ENCODE data around the gene GGPS1. TPM values are rescaled to one million over a fixed set of nuclear protein-coding genes. Genes with fewer than 3 reads are reported as not detected.

The GGPS1 gene
- total RNA-seq, 1 experiment from 2014 or later, result 17.4 TPM

GRCh38 chr1:235331401-235331800 lies 3.0 kb downstream of the GGPS1 start:
- Histone ChIP-seq H3K79me2 (ENCODE audit: low read length) (peaks cover 64% of the 10 kb centered on the region), H3K9ac (ENCODE audit: low read length) (peak overlapping the region; percentile 83; the same call in 1 of the 2 replicates), H4K20me1 (ENCODE audit: low read length) (peaks cover 6% of the 10 kb centered on the region; the same call in 1 of the 2 replicates), H3K9me2 (replicated peaks; ENCODE audit: low read length) (no peaks in the 10 kb centered on the region), H3K4me3 (ENCODE audit: low read length) (peak overlapping the region; percentile 92), H3K36me3 (ENCODE audit: low read depth, low read length) (no peaks in the 10 kb centered on the region), H2AFZ (ENCODE audit: low read length) (no peak overlapping the region), H3K27ac (ENCODE audit: low read length) (no peak overlapping the region), H3K27me3 (ENCODE audit: low read length) (no peaks in the 10 kb centered on the region), H3K9me3 (ENCODE audit: low read length) (no peaks in the 10 kb centered on the region), H3K4me2 (ENCODE audit: low read length) (peak overlapping the region; percentile 100), H3F3A (ENCODE audit: low read length, unreplicated experiment) (no peaks in the 10 kb centered on the region), H3K4me1 (ENCODE audit: insufficient read depth, low read length) (peaks cover 10% of the 10 kb centered on the region; the same call in 1 of the 2 replicates)
- intact Hi-C loops (cut with micrococcal nuclease), result no loop called here
- TF ChIP-seq EZH2 (IDR thresholded peaks at IDR 0.05; ENCODE audit: low read length, unreplicated experiment) (no peak), EZH2phosphoT487 (IDR thresholded peaks at IDR 0.05; ENCODE audit: borderline replicate concordance, low read length) (no peak), CTCF (conservative IDR thresholded peaks at IDR 0.05; ENCODE audit: low read depth, low read length) (no peak)
- CTCF ChIA-PET, result no interaction called here
- no TSS peak for BruUV-seq (replicated peaks)
- POLR2A ChIA-PET (ENCODE audit: unreplicated experiment), result interaction anchor here (0.5 kb wide), 1 partner anchor 183 kb away, joined by 3 read pairs; no protein-coding TSS in a partner anchor
- ATAC-seq (no peak), DNase-seq (no peak)

- ChIA-PET POLR2A (ENCODE audit: unreplicated experiment) (no interaction called here), CTCF (no interaction called here)
- Histone ChIP-seq H2AFZ (ENCODE audit: low read length) (no peak overlapping the region), H3K4me1 (ENCODE audit: insufficient read depth, low read length) (peaks cover 7% of the 10 kb centered on the region; the same call in 1 of the 2 replicates), H3K27me3 (ENCODE audit: low read length) (no peaks in the 10 kb centered on the region), H4K20me1 (ENCODE audit: low read length) (no peaks in the 10 kb centered on the region), H3K9me2 (replicated peaks; ENCODE audit: low read length) (no peaks in the 10 kb centered on the region), H3K79me2 (ENCODE audit: low read length) (peaks cover 20% of the 10 kb centered on the region), H3K4me3 (ENCODE audit: low read length) (no peak overlapping the region), H3K9ac (ENCODE audit: low read length) (no peak overlapping the region), H3F3A (ENCODE audit: low read length, unreplicated experiment) (no peaks in the 10 kb centered on the region), H3K27ac (ENCODE audit: low read length) (no peak overlapping the region), H3K4me2 (ENCODE audit: low read length) (no peak overlapping the region), H3K9me3 (ENCODE audit: low read length) (no peaks in the 10 kb centered on the region), H3K36me3 (ENCODE audit: low read depth, low read length) (no peaks in the 10 kb centered on the region)
- DNase-seq (no peak), ATAC-seq (no peak)
- no TSS peak for BruUV-seq (replicated peaks)
- intact Hi-C loops (cut with micrococcal nuclease), result no loop called here
- TF ChIP-seq EZH2 (IDR thresholded peaks at IDR 0.05; ENCODE audit: low read length, unreplicated experiment) (no peak), EZH2phosphoT487 (IDR thresholded peaks at IDR 0.05; ENCODE audit: borderline replicate concordance, low read length) (no peak), CTCF (conservative IDR thresholded peaks at IDR 0.05; ENCODE audit: low read depth, low read length) (no peak)
Observed at GRCh38 chr1:235336903-235337302, 8.5 kb downstream of the GGPS1 start.

GRCh38 chr1:235339746-235340145 lies 11.4 kb downstream of the GGPS1 start:
- ATAC-seq (no peak), DNase-seq (no peak)
- no peak overlapping the region for H3K27ac ChIP-seq (ENCODE audit: low read length)
- BruUV-seq (replicated peaks), result no TSS peak
- ChIA-PET POLR2A (ENCODE audit: unreplicated experiment) (no interaction called here), CTCF (no interaction called here)
- intact Hi-C loops (cut with micrococcal nuclease), result no loop called here
- H3K4me1 ChIP-seq (ENCODE audit: insufficient read depth, low read length), result no peaks in the 10 kb centered on the region
- H3K9ac ChIP-seq (ENCODE audit: low read length), result no peak overlapping the region
- H3K4me2 ChIP-seq (ENCODE audit: low read length), result no peak overlapping the region
- TF ChIP-seq CTCF (conservative IDR thresholded peaks at IDR 0.05; ENCODE audit: low read depth, low read length), result no peak
- no peak for TF ChIP-seq EZH2phosphoT487 (IDR thresholded peaks at IDR 0.05; ENCODE audit: borderline replicate concordance, low read length)
- no peak for TF ChIP-seq EZH2 (IDR thresholded peaks at IDR 0.05; ENCODE audit: low read length, unreplicated experiment)
- no peaks in the 10 kb centered on the region for H3K36me3 ChIP-seq (ENCODE audit: low read depth, low read length)
- no peaks in the 10 kb centered on the region for H3K27me3 ChIP-seq (ENCODE audit: low read length)
- H3K9me2 ChIP-seq (replicated peaks; ENCODE audit: low read length), result no peaks in the 10 kb centered on the region
- no peaks in the 10 kb centered on the region for H3F3A ChIP-seq (ENCODE audit: low read length, unreplicated experiment)
- H4K20me1 ChIP-seq (ENCODE audit: low read length), result no peaks in the 10 kb centered on the region
- no peak overlapping the region for H2AFZ ChIP-seq (ENCODE audit: low read length)
- no peaks in the 10 kb centered on the region for H3K79me2 ChIP-seq (ENCODE audit: low read length)
- no peaks in the 10 kb centered on the region for H3K9me3 ChIP-seq (ENCODE audit: low read length)
- no peak overlapping the region for H3K4me3 ChIP-seq (ENCODE audit: low read length)
